ENCODE data around the gene SLC19A1.

GRCh38 chr21:45499201-45499750 lies 43.0 kb downstream of the SLC19A1 start:
- TF ChIP-seq CTCF (conservative IDR thresholded peaks at IDR 0.05) (no peak), ZFX (IDR thresholded peaks at IDR 0.05) (no peak)

Data from C4-2B (cell line).